ENCODE results near the gene AADACL4.
A peak's percentile ranks its signal among the peaks of the same experiment; 100 is the strongest.

The AADACL4 gene

GRCh38 chr1:12614402-12615158 is 29.3 kb upstream of the AADACL4 start:
- no peak for DNase-seq

- no peak for DNase-seq
These were observed 28.6 kb upstream of the AADACL4 start for GRCh38 chr1:12615159-12615864.

- no peak for DNase-seq
These were observed 27.8 kb upstream of the AADACL4 start for GRCh38 chr1:12615865-12616708.

- peak; percentile 20 for DNase-seq
These were observed 27.0 kb upstream of the AADACL4 start for GRCh38 chr1:12616709-12617373.

GRCh38 chr1:12617511-12617900 is 26.4 kb upstream of the AADACL4 start:
- peak; percentile 54 for DNase-seq

- DNase-seq: peak; percentile 64
These were observed 25.8 kb upstream of the AADACL4 start, which contains the start of gene DHRS3 for GRCh38 chr1:12617901-12618660. TSS of gene DHRS3 (minus strand) at chr1:12618210. CDS start at chr1:12617348, 862 bp downstream.

- DNase-seq: no peak
These were observed 25.3 kb upstream of the AADACL4 start for GRCh38 chr1:12618661-12618964.

GRCh38 chr1:12618965-12619791 is 24.7 kb upstream of the AADACL4 start:
- DNase-seq: peak; percentile 57

- peak; percentile 75 for DNase-seq
These were observed 23.9 kb upstream of the AADACL4 start for GRCh38 chr1:12619792-12620487.

- no peak for DNase-seq
These were observed 23.4 kb upstream of the AADACL4 start for GRCh38 chr1:12620488-12620865.

GRCh38 chr1:12620931-12621330 is 23.0 kb upstream of the AADACL4 start:
- DNase-seq: no peak

GRCh38 chr1:12621346-12622335 is 22.2 kb upstream of the AADACL4 start:
- DNase-seq: no peak

GRCh38 chr1:12622506-12622905 is 21.4 kb upstream of the AADACL4 start:
- no peak for DNase-seq

GRCh38 chr1:12625276-12625675 is 18.6 kb upstream of the AADACL4 start:
- no peak for DNase-seq

- no peak for DNase-seq
These were observed 17.0 kb upstream of the AADACL4 start for GRCh38 chr1:12626888-12627287.

GRCh38 chr1:12627296-12627695 is 16.6 kb upstream of the AADACL4 start:
- no peak for DNase-seq

GRCh38 chr1:12629511-12629956 is 14.4 kb upstream of the AADACL4 start:
- no peak for DNase-seq

GRCh38 chr1:12629985-12630760 is 13.7 kb upstream of the AADACL4 start:
- no peak for DNase-seq
